Astrocyte (in vitro differentiated cells and primary cell): ENCODE measurements around the gene SV2C.

Source experiments
- CTCF ChIP-seq: IDR thresholded peaks from 2 replicates; pipeline ENCODE4 v1.5.1; 2011; ENCODE audit warnings: low read depth, mild to moderate bottlenecking, inconsistent platforms, low read length, moderate library complexity; ENCODE audit not compliant: insufficient read depth
- EZH2 ChIP-seq: IDR thresholded peaks from 2 replicates; pipeline ENCODE4 v1.6.1; 2012; ENCODE audit warnings: mild to moderate bottlenecking, low read length, inconsistent platforms; ENCODE audit not compliant: insufficient read depth

GRCh38 chr5:76153271-76153670 lies 70.1 kb downstream of the SV2C start:
- TF ChIP-seq CTCF (no peak), EZH2 (no peak)
